HepG2 (cell line): ENCODE measurements around the gene SYT11. TPM values are rescaled to one million over a fixed set of nuclear protein-coding genes. Genes with fewer than 3 reads are reported as not detected.
A peak's percentile ranks its signal among the peaks of the same experiment; 100 is the strongest.

Experiments used
- AGO2 ChIP-seq: fragments of 200-400 bp; formaldehyde crosslinking; optimal IDR thresholded peaks from 2 replicates; pipeline ENCODE3; 2017; ENCODE audit warnings: mild to moderate bottlenecking, low read depth, low read length, moderate library complexity
- ARNT2 ChIP-seq: sonication (generic); formaldehyde crosslinking; IDR thresholded peaks from 2 replicates; pipeline ENCODE4 v1.8.0; 2022; ENCODE audit warnings: mild to moderate bottlenecking, low read depth, missing genetic modification reagents, moderate library complexity
- ATAD3A ChIP-seq: sonication (generic); formaldehyde crosslinking; IDR thresholded peaks from 2 replicates; pipeline ENCODE4 v1.4.0; 2020; ENCODE audit warnings: missing genetic modification reagents
- CC2D1A ChIP-seq: sonication (generic); formaldehyde crosslinking; IDR thresholded peaks from 2 replicates; pipeline ENCODE4 v1.8.1; 2023; ENCODE audit warnings: mild to moderate bottlenecking, missing genetic modification reagents
- CHD2 ChIP-seq: IDR thresholded peaks from 2 replicates; pipeline ENCODE4 v1.6.1; 2011; ENCODE audit warnings: low read depth, low read length, improper control_type of control experiment
- DMAP1 ChIP-seq: IDR thresholded peaks from 2 replicates; pipeline ENCODE4 v1.6.1; 2016
- FOXK1 ChIP-seq: sonication (generic); formaldehyde crosslinking; IDR thresholded peaks from 2 replicates; pipeline ENCODE4 v1.4.0; 2020; ENCODE audit warnings: low read depth, missing genetic modification reagents, borderline replicate concordance
- GLI4 ChIP-seq: sonication (generic); formaldehyde crosslinking; IDR thresholded peaks from 2 replicates; pipeline ENCODE4 v1.5.1; 2020; ENCODE audit warnings: missing genetic modification reagents, mild to moderate bottlenecking, moderate library complexity, borderline replicate concordance
- HDAC2 ChIP-seq: sonication (generic); formaldehyde crosslinking; IDR thresholded peaks from 2 replicates; pipeline ENCODE4 v1.4.0; 2020; ENCODE audit warnings: missing genetic modification reagents
- HDAC6 ChIP-seq: fragments of 200-600 bp; sonication (generic); IDR thresholded peaks from 2 replicates; pipeline ENCODE4 v1.7.0; 2017; ENCODE audit warnings: mild to moderate bottlenecking, antibody characterized with exemption, low read length, low read depth
- KDM6A ChIP-seq: IDR thresholded peaks from 2 replicates; pipeline ENCODE4 v1.6.1; 2016; ENCODE audit warnings: low read depth
- NR2F1 ChIP-seq, 2 experiments: fragments of 450-650 bp in 1 of 2; formaldehyde crosslinking in 1 of 2; IDR thresholded peaks; 2 replicates each; pipeline versions ENCODE4 v1.5.0 to v1.6.1; 2016 to 2020; ENCODE audit warnings: mild to moderate bottlenecking in 1 of 2, missing compliant biosample characterization in 1 of 2, missing genetic modification reagents in 1 of 2, moderate library complexity in 1 of 2
- SMYD3 ChIP-seq: sonication (generic); formaldehyde crosslinking; IDR thresholded peaks from 2 replicates; pipeline ENCODE4 v1.8.1; 2023; ENCODE audit warnings: mild to moderate bottlenecking, missing genetic modification reagents
- SP4 ChIP-seq: sonication (generic); formaldehyde crosslinking; IDR thresholded peaks from 2 replicates; pipeline ENCODE4 v1.8.1; 2023; ENCODE audit warnings: mild to moderate bottlenecking, missing genetic modification reagents
- YEATS2 ChIP-seq: sonication (generic); formaldehyde crosslinking; IDR thresholded peaks from 2 replicates; pipeline ENCODE4 v1.4.0; 2020; ENCODE audit warnings: missing genetic modification reagents, borderline replicate concordance
- ZMYM4 ChIP-seq: sonication (generic); formaldehyde crosslinking; IDR thresholded peaks from 2 replicates; pipeline ENCODE4 v1.8.1; 2023; ENCODE audit warnings: mild to moderate bottlenecking, missing genetic modification reagents
- ZNF317 ChIP-seq: sonication (generic); formaldehyde crosslinking; IDR thresholded peaks from 2 replicates; pipeline ENCODE4 v1.5.0; 2020; ENCODE audit warnings: mild to moderate bottlenecking, missing genetic modification reagents
- ZNF431 ChIP-seq: sonication (generic); formaldehyde crosslinking; IDR thresholded peaks from 2 replicates; pipeline ENCODE4 v1.9.0; 2022; ENCODE audit warnings: missing genetic modification reagents, low read depth, mild to moderate bottlenecking, borderline replicate concordance
- ZNF432 ChIP-seq: sonication (generic); formaldehyde crosslinking; IDR thresholded peaks from 2 replicates; pipeline ENCODE4 v1.5.0; 2020; ENCODE audit warnings: missing genetic modification reagents, mild to moderate bottlenecking, borderline replicate concordance
- ZNF562 ChIP-seq: sonication (generic); formaldehyde crosslinking; IDR thresholded peaks from 2 replicates; pipeline ENCODE4 v1.8.0; 2022; ENCODE audit warnings: missing genetic modification reagents, borderline replicate concordance
- ZNF589 ChIP-seq: sonication (generic); formaldehyde crosslinking; conservative IDR thresholded peaks from 2 replicates; pipeline ENCODE4 v1.8.0; 2022; ENCODE audit warnings: mild to moderate bottlenecking, moderate library complexity, missing genetic modification reagents
- ZNF605 ChIP-seq: sonication (generic); formaldehyde crosslinking; IDR thresholded peaks from 2 replicates; pipeline ENCODE4 v1.8.0; 2022; ENCODE audit warnings: mild to moderate bottlenecking, missing genetic modification reagents
- ZNF749 ChIP-seq: sonication (generic); formaldehyde crosslinking; IDR thresholded peaks from 2 replicates; pipeline ENCODE4 v1.8.0; 2022; ENCODE audit warnings: mild to moderate bottlenecking, missing genetic modification reagents, moderate library complexity, borderline replicate concordance
- ZNF788 ChIP-seq: sonication (generic); formaldehyde crosslinking; IDR thresholded peaks from 2 replicates; pipeline ENCODE4 v1.5.0; 2020; ENCODE audit warnings: mild to moderate bottlenecking, missing genetic modification reagents, borderline replicate concordance
- polyA plus RNA-seq, 8 experiments: library from polyadenylated mRNA; depleted of rRNA in 3 of 8; stranded (reverse) in 7 of 8; unstranded in 1 of 8; fragments of >200 nt; fragmentation: Illumina TruSeq in 4 of 8; extraction: Trizol in 4 of 8; gene quantifications; 2 replicates each; pipeline versions ENCODE4 v1.2.1 to v1.2.3, GENCODE V29; 2011 to 2016; ENCODE audit warnings: low read depth in 4 of 8, missing spikeins in 1 of 8, mixed read lengths in 1 of 8; ENCODE audit not compliant: insufficient read depth in 1 of 8
- total RNA-seq, 5 experiments: library from RNA; depleted of rRNA; stranded (reverse); fragments of >200 nt; fragmentation: Illumina TruSeq; extraction: Trizol; gene quantifications; 2 replicates each; pipeline ENCODE4 v1.2.3, GENCODE V29; 2016; ENCODE audit warnings: low read depth in 1 of 5
- TF ChIP-seq, protein P1 (sequence below): sonication (generic); formaldehyde crosslinking; conservative IDR thresholded peaks from 2 replicates; pipeline ENCODE4 v1.4.0; 2020; ENCODE audit warnings: missing genetic modification reagents
- TF ChIP-seq, protein P2 (sequence below): sonication (generic); formaldehyde crosslinking; IDR thresholded peaks from 2 replicates; pipeline ENCODE4 v1.5.0; 2020; ENCODE audit warnings: missing genetic modification reagents
- TF ChIP-seq, protein P3 (sequence below): sonication (generic); formaldehyde crosslinking; IDR thresholded peaks from 2 replicates; pipeline ENCODE4 v1.4.0; 2020; ENCODE audit warnings: missing genetic modification reagents

The SYT11 gene
- total and polyA plus RNA-seq, 2 of the 13 experiments (the other 11 are each of a cell fraction or from before 2014, with no cell fraction given) = 0.22 to 0.59 TPM

DNA sequence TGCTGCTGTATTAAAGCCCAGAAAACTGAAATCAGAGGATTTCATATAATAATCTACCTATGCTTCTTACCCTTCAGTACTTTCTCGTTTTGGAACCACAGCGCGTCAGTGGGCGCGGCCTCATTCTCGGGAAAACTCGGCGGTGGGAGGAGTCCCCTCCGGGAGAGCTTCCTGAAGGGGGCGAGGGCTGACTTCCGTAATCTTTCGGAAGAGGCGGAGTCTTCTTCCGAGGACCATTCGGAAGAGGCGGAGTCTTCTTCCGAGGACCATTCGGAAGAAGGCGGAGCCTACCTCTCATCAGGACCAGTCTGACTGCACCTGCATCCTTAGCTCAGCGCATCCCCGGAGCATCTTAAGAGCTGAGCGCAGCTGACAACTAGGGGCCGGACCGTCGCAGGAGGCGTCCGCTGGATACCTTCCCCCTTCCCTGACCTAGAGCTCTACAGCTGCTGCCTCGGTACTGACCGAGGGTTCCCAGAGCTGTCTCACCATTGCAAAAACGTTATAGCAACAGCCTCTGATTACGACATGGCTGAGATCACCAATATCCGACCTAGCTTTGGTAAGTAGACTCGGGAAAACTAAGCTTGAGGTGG lies at the start of gene SYT11 (continued):
- TF ChIP-seq, protein P1, sequence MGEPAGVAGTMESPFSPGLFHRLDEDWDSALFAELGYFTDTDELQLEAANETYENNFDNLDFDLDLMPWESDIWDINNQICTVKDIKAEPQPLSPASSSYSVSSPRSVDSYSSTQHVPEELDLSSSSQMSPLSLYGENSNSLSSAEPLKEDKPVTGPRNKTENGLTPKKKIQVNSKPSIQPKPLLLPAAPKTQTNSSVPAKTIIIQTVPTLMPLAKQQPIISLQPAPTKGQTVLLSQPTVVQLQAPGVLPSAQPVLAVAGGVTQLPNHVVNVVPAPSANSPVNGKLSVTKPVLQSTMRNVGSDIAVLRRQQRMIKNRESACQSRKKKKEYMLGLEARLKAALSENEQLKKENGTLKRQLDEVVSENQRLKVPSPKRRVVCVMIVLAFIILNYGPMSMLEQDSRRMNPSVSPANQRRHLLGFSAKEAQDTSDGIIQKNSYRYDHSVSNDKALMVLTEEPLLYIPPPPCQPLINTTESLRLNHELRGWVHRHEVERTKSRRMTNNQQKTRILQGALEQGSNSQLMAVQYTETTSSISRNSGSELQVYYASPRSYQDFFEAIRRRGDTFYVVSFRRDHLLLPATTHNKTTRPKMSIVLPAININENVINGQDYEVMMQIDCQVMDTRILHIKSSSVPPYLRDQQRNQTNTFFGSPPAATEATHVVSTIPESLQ (CRISPR knock-in tag) = no peak
- no peak for TF ChIP-seq ZNF431 (CRISPR knock-in tag)
- no peak for TF ChIP-seq FOXK1 (CRISPR knock-in tag)
- TF ChIP-seq SP4 (CRISPR knock-in tag) = peak; percentile 54; the same call in 1 of the 2 replicates
- TF ChIP-seq, protein P2, sequence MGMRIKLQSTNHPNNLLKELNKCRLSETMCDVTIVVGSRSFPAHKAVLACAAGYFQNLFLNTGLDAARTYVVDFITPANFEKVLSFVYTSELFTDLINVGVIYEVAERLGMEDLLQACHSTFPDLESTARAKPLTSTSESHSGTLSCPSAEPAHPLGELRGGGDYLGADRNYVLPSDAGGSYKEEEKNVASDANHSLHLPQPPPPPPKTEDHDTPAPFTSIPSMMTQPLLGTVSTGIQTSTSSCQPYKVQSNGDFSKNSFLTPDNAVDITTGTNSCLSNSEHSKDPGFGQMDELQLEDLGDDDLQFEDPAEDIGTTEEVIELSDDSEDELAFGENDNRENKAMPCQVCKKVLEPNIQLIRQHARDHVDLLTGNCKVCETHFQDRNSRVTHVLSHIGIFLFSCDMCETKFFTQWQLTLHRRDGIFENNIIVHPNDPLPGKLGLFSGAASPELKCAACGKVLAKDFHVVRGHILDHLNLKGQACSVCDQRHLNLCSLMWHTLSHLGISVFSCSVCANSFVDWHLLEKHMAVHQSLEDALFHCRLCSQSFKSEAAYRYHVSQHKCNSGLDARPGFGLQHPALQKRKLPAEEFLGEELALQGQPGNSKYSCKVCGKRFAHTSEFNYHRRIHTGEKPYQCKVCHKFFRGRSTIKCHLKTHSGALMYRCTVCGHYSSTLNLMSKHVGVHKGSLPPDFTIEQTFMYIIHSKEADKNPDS (CRISPR knock-in tag) = no peak
- no peak for TF ChIP-seq NR2F1 (CRISPR knock-in tag; IDR thresholded peaks at IDR 0.05)
- TF ChIP-seq GLI4 (CRISPR knock-in tag) = no peak
- no peak for TF ChIP-seq ATAD3A (CRISPR knock-in tag)
- no peak for TF ChIP-seq HDAC6
- TF ChIP-seq AGO2 = no peak
- no peak for TF ChIP-seq ZNF317
- TF ChIP-seq HDAC2 (CRISPR knock-in tag) = 0 out of 2 replicates have a peak, but pooled peaks have one; percentile 34
- TF ChIP-seq CC2D1A (CRISPR knock-in tag) = no peak
- TF ChIP-seq ZMYM4 (CRISPR knock-in tag) = 0 out of 2 replicates have a peak, but pooled peaks have one; percentile 15
- no peak for TF ChIP-seq CHD2
- TF ChIP-seq ZNF589 (CRISPR knock-in tag) = 0 out of 2 replicates have a peak, but pooled peaks have one; percentile 32
- no peak for TF ChIP-seq ARNT2 (CRISPR knock-in tag)
- no peak for TF ChIP-seq ZNF605 (CRISPR knock-in tag)
- no peak for TF ChIP-seq ZNF562 (CRISPR knock-in tag)
- TF ChIP-seq DMAP1 (CRISPR knock-in tag) = no peak
- peak; percentile 71; the same call in 1 of the 2 replicates for TF ChIP-seq YEATS2
- no peak for TF ChIP-seq ZNF788 (CRISPR knock-in tag)
- TF ChIP-seq, protein P3, sequence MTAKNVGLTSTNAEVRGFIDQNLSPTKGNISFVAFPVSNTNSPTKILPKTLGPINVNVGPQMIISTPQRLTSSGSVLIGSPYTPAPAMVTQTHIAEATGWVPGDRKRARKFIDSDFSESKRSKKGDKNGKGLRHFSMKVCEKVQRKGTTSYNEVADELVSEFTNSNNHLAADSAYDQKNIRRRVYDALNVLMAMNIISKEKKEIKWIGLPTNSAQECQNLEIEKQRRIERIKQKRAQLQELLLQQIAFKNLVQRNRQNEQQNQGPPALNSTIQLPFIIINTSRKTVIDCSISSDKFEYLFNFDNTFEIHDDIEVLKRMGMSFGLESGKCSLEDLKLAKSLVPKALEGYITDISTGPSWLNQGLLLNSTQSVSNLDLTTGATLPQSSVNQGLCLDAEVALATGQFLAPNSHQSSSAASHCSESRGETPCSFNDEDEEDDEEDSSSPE = 0 out of 2 replicates have a peak, but pooled peaks have one; percentile 6
- no peak for TF ChIP-seq ZNF749 (CRISPR knock-in tag)
- no peak for TF ChIP-seq ZNF432 (CRISPR knock-in tag)
- TF ChIP-seq SMYD3 (CRISPR knock-in tag) = no peak
- no peak for TF ChIP-seq KDM6A
